Daoy (cell line): ENCODE data around the gene SOX1. TPM values are rescaled to one million over a fixed set of nuclear protein-coding genes. Genes with fewer than 3 reads are reported as not detected.

Source experiments
- DNase-seq: peaks from one replicate; pipeline ENCODE4 v3.0.0-alpha.2; 2015; ENCODE audit warnings: low read depth
- total RNA-seq: library from RNA; depleted of rRNA; stranded (reverse); fragments of >200 nt; shearing (Covaris generic); gene quantifications from 2 replicates; pipeline ENCODE4 v1.2.3, GENCODE V29; 2014; rRNA removed

The SOX1 gene
- total RNA-seq: 0.18 and 0.57 TPM in 2 replicates

- peak; percentile 84 for DNase-seq
Measured at GRCh38 chr13:112067116-112067741, at the start of gene SOX1. Gene SOX1, plus strand, starts transcription at chr13:112067149. Its CDS starts 510 bp downstream, at chr13:112067659.

GRCh38 chr13:112024577-112024976, 42.4 kb upstream of the SOX1 start:
- no peak for DNase-seq

- no peak for DNase-seq
Measured at GRCh38 chr13:112027250-112027649, 39.7 kb upstream of the SOX1 start.

DNA sequence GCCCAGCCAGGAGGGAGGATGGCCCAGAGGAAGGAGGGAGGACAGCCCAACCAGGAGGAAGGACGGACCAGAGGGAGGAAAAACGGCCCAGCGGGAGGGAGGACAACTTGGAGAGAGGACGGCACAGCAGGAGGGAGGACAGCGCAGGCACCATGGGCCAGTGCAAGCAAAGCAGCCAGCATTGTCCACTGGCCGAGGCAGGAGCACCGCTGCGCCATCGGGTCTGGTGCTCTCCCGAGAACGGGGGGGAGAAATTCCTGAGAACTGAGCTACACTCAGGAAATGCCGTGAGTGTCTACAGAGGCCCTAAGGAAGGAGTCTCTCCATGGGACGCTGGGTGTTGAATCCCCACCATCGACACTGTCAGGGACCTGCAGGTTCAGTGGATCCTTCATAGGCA, 38.5 kb upstream of the SOX1 start:
- no peak for DNase-seq

DNA sequence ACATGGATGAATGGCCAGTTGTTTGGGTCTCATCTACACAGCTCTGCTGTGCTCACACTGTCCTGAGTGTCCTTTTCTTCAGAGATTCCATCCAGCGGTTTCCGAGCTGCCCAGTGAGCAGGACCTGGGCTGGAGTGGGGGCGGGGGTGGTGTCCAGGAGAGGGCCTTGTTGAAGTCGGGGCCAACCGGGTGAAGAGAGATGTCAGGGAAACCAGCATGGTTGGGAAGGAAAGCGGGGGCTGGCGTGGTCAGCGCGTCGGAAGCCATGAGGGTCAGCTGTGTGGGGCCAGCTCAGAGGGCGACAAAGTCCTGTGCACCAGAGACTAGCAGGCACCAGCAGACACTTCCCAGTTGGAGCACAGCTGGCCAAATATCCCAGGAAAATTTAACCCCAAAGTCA, 37.8 kb upstream of the SOX1 start:
- no peak for DNase-seq

DNA sequence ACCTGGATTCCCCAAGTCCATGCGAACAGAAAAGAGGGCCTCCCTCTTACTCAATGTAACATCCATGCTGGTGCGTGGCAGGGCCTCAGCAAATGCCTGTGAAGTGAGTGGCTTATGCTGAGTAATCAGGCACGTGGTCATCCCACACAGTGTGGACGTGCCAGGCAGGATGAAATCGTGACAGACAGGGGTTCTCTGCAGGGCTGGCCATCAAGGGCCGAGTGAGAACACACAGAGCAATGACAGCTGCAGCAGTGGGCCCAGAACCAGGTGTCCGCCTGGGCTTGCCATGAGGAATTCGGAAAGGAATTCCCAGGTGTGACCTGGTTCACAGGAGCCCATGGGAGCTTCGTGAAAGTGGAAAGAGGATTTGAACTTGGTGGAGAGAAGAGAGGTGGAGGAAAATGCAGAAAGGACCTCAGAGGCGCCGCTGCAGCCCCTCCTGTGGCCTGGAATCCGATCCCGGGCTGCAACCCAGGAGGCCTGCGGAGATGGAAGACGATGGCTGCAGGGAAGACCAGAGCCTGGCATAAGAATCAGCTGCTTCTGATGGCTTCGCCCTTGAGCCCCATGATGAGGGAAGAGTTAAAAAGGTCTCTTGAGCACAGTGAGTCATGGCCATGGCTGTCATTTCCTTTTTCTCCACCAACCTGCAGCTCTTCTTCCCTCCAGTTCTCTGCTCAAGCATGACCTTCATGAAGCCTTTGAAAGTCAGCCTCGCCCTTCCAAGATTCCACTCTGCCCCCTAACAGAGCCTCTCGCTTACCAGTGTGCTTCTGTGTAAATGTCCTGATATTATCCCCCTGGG, 34.6 kb upstream of the SOX1 start:
- DNase-seq: peak; percentile 69

DNA sequence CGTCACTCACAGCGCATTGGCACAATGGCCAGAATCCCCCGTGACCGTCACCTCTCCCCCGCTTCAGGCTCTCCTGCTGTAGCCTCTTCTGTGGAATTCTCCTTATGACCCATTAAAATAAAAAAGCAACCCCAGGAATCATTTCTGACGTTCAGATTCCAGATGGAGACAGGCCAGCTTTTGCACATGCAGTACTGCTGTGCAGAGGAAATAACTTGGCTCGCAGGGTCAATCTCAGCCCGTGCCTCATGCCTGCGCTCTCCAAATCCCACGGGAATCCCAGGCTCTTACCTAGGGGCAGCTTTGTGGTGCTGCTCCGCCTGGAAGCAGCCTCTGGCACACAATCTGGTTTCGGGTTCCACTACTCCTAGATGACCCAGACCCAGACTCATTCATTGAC, 32.7 kb upstream of the SOX1 start:
- no peak for DNase-seq

DNA sequence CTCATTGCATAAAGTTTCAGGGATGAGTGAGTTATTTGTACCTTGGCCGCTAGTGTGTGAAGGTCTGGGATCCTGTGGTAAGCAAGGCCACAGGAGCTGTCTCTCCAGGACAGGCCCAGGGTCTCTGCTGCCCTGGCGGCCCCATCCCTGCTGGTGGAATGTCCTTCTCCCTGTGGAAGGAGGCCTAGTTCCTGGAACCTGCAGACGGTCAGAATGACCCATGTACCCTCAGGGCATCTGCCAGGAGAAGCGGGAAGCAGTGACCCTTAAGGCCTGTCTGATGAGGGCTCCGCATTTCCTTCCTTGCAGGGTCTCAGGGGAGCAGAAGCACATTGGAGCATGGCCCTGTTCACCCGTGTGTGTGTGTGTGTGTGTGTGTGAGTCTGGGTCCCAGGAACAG, 32.1 kb upstream of the SOX1 start:
- DNase-seq: no peak

GRCh38 chr13:112042496-112042895, 24.5 kb upstream of the SOX1 start:
- DNase-seq: peak; percentile 53

GRCh38 chr13:112052213-112052612, 14.7 kb upstream of the SOX1 start:
- no peak for DNase-seq

DNA sequence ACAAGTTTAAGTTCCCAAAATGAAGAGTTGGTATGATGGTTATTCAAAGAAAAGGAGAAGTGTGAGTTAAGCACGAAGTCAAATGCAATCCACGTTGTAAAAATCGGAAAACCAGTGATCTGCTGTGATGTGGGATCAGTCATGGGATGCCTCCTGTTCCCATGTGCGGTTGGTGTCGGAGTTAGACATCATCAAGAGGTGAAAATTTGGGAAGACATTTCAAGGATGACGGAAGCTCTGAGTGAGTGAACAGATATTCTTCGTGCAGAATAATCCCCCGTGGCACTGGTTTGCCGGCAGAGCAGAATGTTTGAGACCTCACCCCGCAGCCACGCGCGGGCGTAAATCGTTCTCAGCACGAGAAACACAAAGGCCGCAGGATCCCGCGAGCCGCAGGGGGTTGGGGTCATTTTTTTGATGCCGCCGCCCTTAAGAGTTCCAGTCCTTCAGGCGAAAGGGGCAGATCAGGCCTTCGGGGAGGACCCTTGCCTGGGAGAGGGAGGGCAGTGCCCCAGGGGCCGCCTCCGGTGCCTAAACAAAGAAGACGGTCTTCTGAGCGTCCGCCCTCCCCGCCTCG, 13.7 kb upstream of the SOX1 start:
- DNase-seq: no peak

- DNase-seq: no peak
Measured at GRCh38 chr13:112053744-112054615, 13.0 kb upstream of the SOX1 start.

DNA sequence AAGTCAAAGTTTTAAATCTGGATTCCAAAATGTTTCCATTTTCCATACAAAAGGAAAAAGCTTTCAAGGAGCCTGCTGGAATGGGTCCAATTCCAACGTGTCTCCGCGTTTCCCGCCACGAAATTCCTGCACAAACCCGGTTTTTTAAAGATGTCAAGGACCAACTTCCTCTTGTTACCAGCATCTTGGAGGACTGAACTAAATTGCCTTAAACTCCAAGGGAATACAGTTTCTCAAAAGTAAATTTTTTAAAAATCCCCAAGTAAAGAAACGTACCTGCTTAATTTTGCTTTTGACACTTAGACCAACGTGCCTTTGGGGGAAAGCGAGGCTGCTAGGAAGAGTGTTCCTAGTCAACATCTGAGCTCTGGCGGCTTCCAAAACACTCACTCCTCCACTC, 12.3 kb upstream of the SOX1 start:
- no peak for DNase-seq

- DNase-seq: no peak
Measured at GRCh38 chr13:112055036-112055914, 11.7 kb upstream of the SOX1 start.

DNA sequence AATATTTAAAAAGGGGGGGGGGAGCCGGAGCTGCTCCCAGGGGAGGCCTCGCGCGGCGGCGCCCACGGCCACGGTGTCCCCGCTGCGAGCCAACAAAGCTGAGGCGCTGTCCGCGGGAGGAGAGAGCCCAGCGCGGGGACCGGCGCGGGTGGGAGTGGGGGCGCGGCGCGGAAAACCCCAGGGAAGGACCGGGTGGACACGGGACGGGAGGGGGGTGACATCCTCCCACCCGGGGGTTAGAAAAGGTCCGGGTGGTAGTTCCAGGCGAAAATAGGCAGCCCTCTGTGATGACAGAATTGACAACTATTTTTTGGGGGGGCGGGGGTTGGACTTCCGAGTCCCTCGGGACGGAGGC, 11.1 kb upstream of the SOX1 start:
- DNase-seq: no peak

- DNase-seq: no peak
Measured at GRCh38 chr13:112056284-112056727, 10.6 kb upstream of the SOX1 start.

GRCh38 chr13:112056739-112057438, 10.1 kb upstream of the SOX1 start:
- no peak for DNase-seq

- DNase-seq: no peak
Measured at GRCh38 chr13:112057439-112057735, 9.6 kb upstream of the SOX1 start.

GRCh38 chr13:112057736-112058518, 9.0 kb upstream of the SOX1 start:
- DNase-seq: no peak

- DNase-seq: no peak
Measured at GRCh38 chr13:112058519-112058873, 8.5 kb upstream of the SOX1 start.
